ENCODE data around the gene VWA3A. TPM values are rescaled to one million over a fixed set of nuclear protein-coding genes. Genes with fewer than 3 reads are reported as not detected.
"Not testable (repeated sequence)": the region's sequence is repeated elsewhere in the genome, so short reads cannot be mapped to it uniquely, and the experiment has no call there.

The VWA3A gene
- total RNA-seq, 2 donors from 2014 or later = 0.67 TPM; not detected in 1

- H3K9me3 Mint-ChIP-seq = no peaks in the 10 kb centered on the region
Measured at GRCh38 chr16:22164482-22164881, 72.1 kb downstream of the VWA3A start.

GRCh38 chr16:22165508-22166285, 73.4 kb downstream of the VWA3A start:
- H3K36me3 Mint-ChIP-seq = no peaks in the 10 kb centered on the region
- peaks cover 6 to 13% of the 10 kb centered on the region in 2 donors for H3K27me3 Mint-ChIP-seq
- no peak overlapping the region for H3K4me3 Mint-ChIP-seq
- no peaks in the 10 kb centered on the region for H3K9me3 Mint-ChIP-seq
- peak in 1 of 2 donors; percentile 20 for ATAC-seq
- no peak for DNase-seq (ENCODE audit: low spot score)
- H3K27ac Mint-ChIP-seq = no peak overlapping the region
- H3K4me1 Mint-ChIP-seq (ENCODE audit: low read depth in 2 of 2) = peaks cover 7% of the 10 kb centered on the region in 2 donors

More at GRCh38 chr16:22164482-22164881, 72.1 kb downstream of the VWA3A start:
- H3K36me3 Mint-ChIP-seq = no peaks in the 10 kb centered on the region
- peaks cover 5 to 7% of the 10 kb centered on the region in 2 donors for H3K4me1 Mint-ChIP-seq (ENCODE audit: low read depth in 2 of 2)
- no peak overlapping the region for H3K27ac Mint-ChIP-seq
- DNase-seq (ENCODE audit: low spot score) = no peak
- ATAC-seq = no peak
- peaks cover 6 to 13% of the 10 kb centered on the region in 2 donors for H3K27me3 Mint-ChIP-seq
- no peak overlapping the region for H3K4me3 Mint-ChIP-seq

GRCh38 chr16:22171953-22172352, 79.6 kb downstream of the VWA3A start:
- no peak overlapping the region for H3K27ac Mint-ChIP-seq
- no peaks in the 10 kb centered on the region for H3K36me3 Mint-ChIP-seq
- DNase-seq (ENCODE audit: low spot score) = no peak
- no peak overlapping the region for H3K4me3 Mint-ChIP-seq
- ATAC-seq = no peak
- H3K4me1 Mint-ChIP-seq (ENCODE audit: low read depth in 2 of 2) = peaks cover 0 to 2% of the 10 kb centered on the region in 2 donors
- no peaks in the 10 kb centered on the region for H3K27me3 Mint-ChIP-seq
- no peaks in the 10 kb centered on the region for H3K9me3 Mint-ChIP-seq

GRCh38 chr16:22172642-22173041, 80.3 kb downstream of the VWA3A start:
- H3K4me1 Mint-ChIP-seq (ENCODE audit: low read depth in 2 of 2); ATAC-seq; H3K36me3 Mint-ChIP-seq; H3K9me3 Mint-ChIP-seq; DNase-seq (ENCODE audit: low spot score); H3K27me3 Mint-ChIP-seq; H3K27ac Mint-ChIP-seq; H3K4me3 Mint-ChIP-seq: not testable (repeated sequence)

- Mint-ChIP-seq H3K4me3 (no peak overlapping the region), H3K36me3 (no peaks in the 10 kb centered on the region), H3K27ac (no peak overlapping the region), H3K27me3 (no peaks in the 10 kb centered on the region), H3K9me3 (no peaks in the 10 kb centered on the region), H3K4me1 (ENCODE audit: low read depth in 2 of 2) (peaks cover 0 to 2% of the 10 kb centered on the region in 2 donors)
- ATAC-seq (no peak), DNase-seq (ENCODE audit: low spot score) (no peak)
Measured at GRCh38 chr16:22174642-22175041, 82.3 kb downstream of the VWA3A start.

GRCh38 chr16:22177968-22178930, 85.9 kb downstream of the VWA3A start:
- Mint-ChIP-seq H3K4me3 (no peak overlapping the region), H3K27me3 (no peaks in the 10 kb centered on the region), H3K36me3 (no peaks in the 10 kb centered on the region), H3K9me3 (no peaks in the 10 kb centered on the region), H3K4me1 (ENCODE audit: low read depth in 2 of 2) (no peaks in the 10 kb centered on the region), H3K27ac (no peak overlapping the region)
- no peak for DNase-seq (ENCODE audit: low spot score)
- ATAC-seq = no peak

- H3K4me1 Mint-ChIP-seq (ENCODE audit: low read depth in 2 of 2) = no peaks in the 10 kb centered on the region
- no peaks in the 10 kb centered on the region for H3K36me3 Mint-ChIP-seq
- no peak for ATAC-seq
- H3K27ac Mint-ChIP-seq = no peak overlapping the region
- no peaks in the 10 kb centered on the region for H3K9me3 Mint-ChIP-seq
- H3K4me3 Mint-ChIP-seq = no peak overlapping the region
- no peaks in the 10 kb centered on the region for H3K27me3 Mint-ChIP-seq
- DNase-seq (ENCODE audit: low spot score) = no peak
Measured at GRCh38 chr16:22181426-22181825, 89.1 kb downstream of the VWA3A start.

- Mint-ChIP-seq H3K27ac (no peak overlapping the region), H3K4me1 (ENCODE audit: low read depth in 2 of 2) (no peaks in the 10 kb centered on the region), H3K9me3 (no peaks in the 10 kb centered on the region), H3K36me3 (no peaks in the 10 kb centered on the region), H3K4me3 (no peak overlapping the region), H3K27me3 (no peaks in the 10 kb centered on the region)
- DNase-seq (ENCODE audit: low spot score) (no peak), ATAC-seq (no peak)
Measured at GRCh38 chr16:22181843-22182242, 89.5 kb downstream of the VWA3A start.

GRCh38 chr16:22183335-22183734, 91.0 kb downstream of the VWA3A start:
- Mint-ChIP-seq H3K27me3 (no peaks in the 10 kb centered on the region), H3K9me3 (no peaks in the 10 kb centered on the region), H3K4me1 (ENCODE audit: low read depth in 2 of 2) (peaks cover 0 to 3% of the 10 kb centered on the region in 2 donors), H3K27ac (no peak overlapping the region), H3K36me3 (no peaks in the 10 kb centered on the region), H3K4me3 (no peak overlapping the region)
- DNase-seq (ENCODE audit: low spot score) (no peak), ATAC-seq (no peak)

GRCh38 chr16:22183901-22184614, 91.7 kb downstream of the VWA3A start:
- Mint-ChIP-seq H3K9me3 (no peaks in the 10 kb centered on the region), H3K4me1 (ENCODE audit: low read depth in 2 of 2) (peaks cover 7 to 8% of the 10 kb centered on the region in 2 donors), H3K27me3 (no peaks in the 10 kb centered on the region), H3K36me3 (no peaks in the 10 kb centered on the region), H3K4me3 (no peak overlapping the region), H3K27ac (no peak overlapping the region)
- DNase-seq (ENCODE audit: low spot score) (no peak), ATAC-seq (no peak)

GRCh38 chr16:22184615-22184968, 92.3 kb downstream of the VWA3A start:
- Mint-ChIP-seq H3K9me3 (no peaks in the 10 kb centered on the region), H3K27ac (no peak overlapping the region), H3K27me3 (no peaks in the 10 kb centered on the region), H3K36me3 (no peaks in the 10 kb centered on the region), H3K4me3 (no peak overlapping the region), H3K4me1 (ENCODE audit: low read depth in 2 of 2) (peaks cover 12 to 13% of the 10 kb centered on the region in 2 donors)
- ATAC-seq (no peak), DNase-seq (ENCODE audit: low spot score) (no peak)

- Mint-ChIP-seq H3K4me3 (no peak overlapping the region), H3K4me1 (ENCODE audit: low read depth in 2 of 2) (peaks cover 18 to 25% of the 10 kb centered on the region in 2 donors), H3K27ac (no peak overlapping the region), H3K36me3 (no peaks in the 10 kb centered on the region), H3K9me3 (no peaks in the 10 kb centered on the region), H3K27me3 (no peaks in the 10 kb centered on the region)
- DNase-seq (ENCODE audit: low spot score) (no peak), ATAC-seq (no peak)
Measured at GRCh38 chr16:22186517-22186916, 94.2 kb downstream of the VWA3A start.

- DNase-seq (ENCODE audit: low spot score) = no peak
- peak overlapping the region; percentile 72 to 91 for H3K27ac Mint-ChIP-seq
- no peaks in the 10 kb centered on the region for H3K36me3 Mint-ChIP-seq
- H3K27me3 Mint-ChIP-seq = no peaks in the 10 kb centered on the region
- H3K9me3 Mint-ChIP-seq = no peaks in the 10 kb centered on the region
- ATAC-seq = no peak
- no peak overlapping the region for H3K4me3 Mint-ChIP-seq
- H3K4me1 Mint-ChIP-seq (ENCODE audit: low read depth in 2 of 2) = peaks cover 28 to 38% of the 10 kb centered on the region in 2 donors
Measured at GRCh38 chr16:22188267-22188594, 95.9 kb downstream of the VWA3A start.
